ENCODE results near the gene INPP5D. TPM values are rescaled to one million over a fixed set of nuclear protein-coding genes. Genes with fewer than 3 reads are reported as not detected.

The INPP5D gene
- total and polyA plus RNA-seq, 12 donors, result 3.4 to 29.4 (median 14.3) TPM

GRCh38 chr2:233062451-233062850, 2.3 kb downstream of the INPP5D start:
- Histone ChIP-seq H3K4me3 (peak overlapping the region in 1 of 4 donors; percentile 12), H3K36me3 (replicated peaks in 1 of 2) (no peaks in the 10 kb centered on the region), H3K27me3 (no peaks in the 10 kb centered on the region), H3K9me3 (replicated peaks in 1 of 3) (no peaks in the 10 kb centered on the region), H3K27ac (peak overlapping the region in 3 of 5 donors; percentile 37 to 89 (median 74)), H3K4me1 (replicated peaks in 1 of 2) (no peaks in the 10 kb centered on the region)
- 58 to 72% (median 68%) methylated on average over 4 of the region's 4 CpGs for WGBS, 4 donors
- intact Hi-C loops (cut with DNase I), result loop anchor here in 1 of 2 donors (10.0 kb wide), 1 partner anchor 182 kb away; no protein-coding TSS in a partner anchor
- peak in 1 of 7 donors; percentile 10 for DNase-seq
- TF ChIP-seq POLR2A (IDR thresholded peaks at IDR 0.05), result no peak
- TF ChIP-seq CTCF (IDR thresholded peaks at IDR 0.05), result no peak

- no peaks in the 10 kb centered on the region for H3K27me3 ChIP-seq
- TF ChIP-seq POLR2A (IDR thresholded peaks at IDR 0.05) (no peak), CTCF (IDR thresholded peaks at IDR 0.05) (no peak)
- no peaks in the 10 kb centered on the region for H3K4me1 ChIP-seq (replicated peaks in 1 of 2)
- no peak for DNase-seq
- WGBS, 4 donors, result 66 to 87% (median 72%) methylated on average over 6 of the region's 6 CpGs
- H3K36me3 ChIP-seq (replicated peaks in 1 of 2), result no peaks in the 10 kb centered on the region
- no peak overlapping the region for H3K4me3 ChIP-seq
- intact Hi-C loops (cut with DNase I), result loop anchor here in 1 of 2 donors (10.0 kb wide), 1 partner anchor 182 kb away; no protein-coding TSS in a partner anchor
- peak overlapping the region in 1 of 5 donors; percentile 14 for H3K27ac ChIP-seq
- H3K9me3 ChIP-seq (replicated peaks in 1 of 3), result no peaks in the 10 kb centered on the region
Observed at GRCh38 chr2:233062946-233063268, 2.8 kb downstream of the INPP5D start.

- H3K27me3 ChIP-seq, result no peaks in the 10 kb centered on the region
- WGBS, 4 donors, result 72 to 93% (median 74%) methylated on average over 6 to 13 of the region's 13 CpGs
- no peaks in the 10 kb centered on the region for H3K36me3 ChIP-seq (replicated peaks in 1 of 2)
- H3K4me3 ChIP-seq, result no peak overlapping the region
- intact Hi-C loops (cut with DNase I), result loop anchor here in 1 of 2 donors (10.0 kb wide), 1 partner anchor 181 kb away; no protein-coding TSS in a partner anchor
- peak overlapping the region in 1 of 5 donors; percentile 14 for H3K27ac ChIP-seq
- no peaks in the 10 kb centered on the region for H3K4me1 ChIP-seq (replicated peaks in 1 of 2)
- peak in 2 of 7 donors; percentile 12 to 15 for DNase-seq
- no peaks in the 10 kb centered on the region for H3K9me3 ChIP-seq (replicated peaks in 1 of 3)
- TF ChIP-seq POLR2A (IDR thresholded peaks at IDR 0.05), result no peak
- no peak for TF ChIP-seq CTCF (IDR thresholded peaks at IDR 0.05)
Observed at GRCh38 chr2:233063269-233063975, 3.3 kb downstream of the INPP5D start.

- 78 to 94% (median 88%) methylated on average over 7 to 9 of the region's 9 CpGs for WGBS, 4 donors
- no peak for TF ChIP-seq CTCF (IDR thresholded peaks at IDR 0.05)
- no peak for TF ChIP-seq POLR2A (IDR thresholded peaks at IDR 0.05)
- H3K4me1 ChIP-seq (replicated peaks in 1 of 2), result no peaks in the 10 kb centered on the region
- intact Hi-C loops (cut with DNase I), result loop anchor here in 1 of 2 donors (10.0 kb wide), 1 partner anchor 181 kb away; no protein-coding TSS in a partner anchor
- no peaks in the 10 kb centered on the region for H3K36me3 ChIP-seq (replicated peaks in 1 of 2)
- DNase-seq, result no peak
- no peak overlapping the region for H3K27ac ChIP-seq
- H3K27me3 ChIP-seq, result no peaks in the 10 kb centered on the region
- no peak overlapping the region for H3K4me3 ChIP-seq
- H3K9me3 ChIP-seq (replicated peaks in 1 of 3), result no peaks in the 10 kb centered on the region
Observed at GRCh38 chr2:233063976-233064411, 3.9 kb downstream of the INPP5D start.
